H1 (cell line): ENCODE data around the gene MARK3. TPM values are rescaled to one million over a fixed set of nuclear protein-coding genes. Genes with fewer than 3 reads are reported as not detected.
A peak's percentile ranks its signal among the peaks of the same experiment; 100 is the strongest.

ENCODE experiments used
- CTCF ChIA-PET: fragments of 300-600 bp; sonication (Branson Sonifier 250); formaldehyde crosslinking; loops from one replicate; lab custom pipeline; 2021; ENCODE audit not compliant: partially characterized antibody; lab: Charles Lee
- POLR2A ChIA-PET: fragments of 300-600 bp; sonication (Branson Sonifier 250); formaldehyde crosslinking; loops from one replicate; lab custom pipeline; 2021; ENCODE audit warnings: inconsistent platforms; ENCODE audit not compliant: partially characterized antibody; lab: Charles Lee
- DNase-seq, 2 experiments: peaks; one replicate each; pipeline versions ENCODE4 v3.0.0 to v3.0.0-alpha.2; 2010 to 2022; ENCODE audit warnings: low spot score in 2 of 2, low read depth in 1 of 2, mixed read lengths in 1 of 2
- FAIRE-seq: peaks from 2 replicates; lab custom pipeline; 2011; peaks lifted over from hg19 to GRCh38; lab: Jason Lieb, UNC
- H2AFZ ChIP-seq: 2 replicates; pipeline ENCODE4 v1.8.1; 2012; ENCODE audit warnings: low read length, inconsistent platforms
- H2AK5ac ChIP-seq: 2 replicates; pipeline ENCODE4 v1.6.1; 2013; ENCODE audit warnings: low read depth, low read length
- H2BK120ac ChIP-seq: replicated peaks from 2 replicates; pipeline ENCODE3; 2013; ENCODE audit warnings: low read depth, low read length, inconsistent platforms
- H2BK12ac ChIP-seq: 2 replicates; pipeline ENCODE4 v1.6.1; 2013; ENCODE audit warnings: low read depth, low read length
- H2BK15ac ChIP-seq: 2 replicates; pipeline ENCODE4 v1.6.1; 2013; ENCODE audit warnings: low read length
- H2BK20ac ChIP-seq: 2 replicates; pipeline ENCODE4 v1.6.1; 2013; ENCODE audit warnings: low read length
- H2BK5ac ChIP-seq: 2 replicates; pipeline ENCODE4 v1.6.1; 2013; ENCODE audit warnings: low read depth, low read length
- H3K14ac ChIP-seq: 2 replicates; pipeline ENCODE4 v1.6.1; 2013; ENCODE audit warnings: inconsistent platforms; ENCODE audit not compliant: insufficient read length
- H3K18ac ChIP-seq: 2 replicates; pipeline ENCODE4 v1.6.1; 2013; ENCODE audit warnings: low read length; ENCODE audit errors: extremely low read depth
- H3K23ac ChIP-seq: 2 replicates; pipeline ENCODE4 v1.6.1; 2013; ENCODE audit warnings: inconsistent platforms; ENCODE audit not compliant: insufficient read length
- H3K23me2 ChIP-seq: 2 replicates; pipeline ENCODE4 v1.6.1; 2013; ENCODE audit warnings: low read depth, low read length
- H3K27ac ChIP-seq: 2 replicates; pipeline ENCODE4 v1.6.1; 2011; ENCODE audit warnings: low read depth, low read length, inconsistent platforms
- H3K27me3 ChIP-seq, 4 experiments: replicated peaks in 1 of 4; 1 replicate in 1 of 4; 2 replicates in 3 of 4; pipeline versions ENCODE4 v1.6.1 to v1.8.1; 2011 to 2013; ENCODE audit warnings: low read length in 3 of 4, mild to moderate bottlenecking in 3 of 4, inconsistent platforms in 2 of 4, mixed read lengths in 2 of 4, moderate library complexity in 1 of 4; ENCODE audit not compliant: control insufficient read depth in 3 of 4, insufficient read depth in 3 of 4; ENCODE audit errors: extremely low read depth in 1 of 4
- H3K36me3 ChIP-seq, 4 experiments: 2 replicates each; pipeline versions ENCODE4 v1.6.1 to v1.8.1; 2011 to 2013; ENCODE audit warnings: mild to moderate bottlenecking in 4 of 4, low read length in 3 of 4, moderate library complexity in 2 of 4, control low read depth in 1 of 4, inconsistent platforms in 1 of 4; ENCODE audit not compliant: insufficient read depth in 4 of 4, control insufficient read depth in 2 of 4
- H3K4ac ChIP-seq: replicated peaks from 2 replicates; pipeline ENCODE3; 2013; ENCODE audit warnings: low read length, low read depth, mixed read lengths, inconsistent platforms; ENCODE audit not compliant: insufficient read length
- H3K4me1 ChIP-seq, 4 experiments: replicated peaks in 1 of 4; 1 replicate in 1 of 4; 2 replicates in 3 of 4; pipeline versions ENCODE4 v1.6.1 to v1.8.1; 2011 to 2013; ENCODE audit warnings: low read length in 3 of 4, inconsistent platforms in 2 of 4, mixed read lengths in 1 of 4; ENCODE audit not compliant: insufficient read depth in 4 of 4, control insufficient read depth in 3 of 4
- H3K4me2 ChIP-seq, 2 experiments: 2 replicates each; pipeline versions ENCODE4 v1.6.1 to v1.8.1; 2011 to 2013; ENCODE audit warnings: low read depth in 2 of 2, low read length in 2 of 2, control low read depth in 1 of 2, inconsistent platforms in 1 of 2, mild to moderate bottlenecking in 1 of 2; ENCODE audit not compliant: insufficient read depth in 1 of 2
- H3K4me3 ChIP-seq, 4 experiments: fragments of 200-600, 300-600 bp in 1 of 4; sonication (generic), shearing (Covaris generic), sonication (Bioruptor Twin) in 1 of 4; 2 replicates each; pipeline versions ENCODE4 v1.5.1 to v1.8.1; 2011 to 2016; ENCODE audit warnings: low read length in 4 of 4, low read depth in 3 of 4, control low read depth in 2 of 4, inconsistent platforms in 2 of 4, mild to moderate bottlenecking in 2 of 4, mixed read lengths in 1 of 4, moderate library complexity in 1 of 4; ENCODE audit not compliant: insufficient read depth in 2 of 4; ENCODE audit errors: extremely low read depth in 1 of 4
- H3K56ac ChIP-seq: replicated peaks from 2 replicates; pipeline ENCODE3; 2013; ENCODE audit warnings: low read depth, mild to moderate bottlenecking, mixed read lengths, low read length, inconsistent platforms; ENCODE audit not compliant: insufficient read length
- H3K79me1 ChIP-seq: 2 replicates; pipeline ENCODE4 v1.6.1; 2013; ENCODE audit warnings: low read depth, low read length, control low read depth
- H3K79me2 ChIP-seq, 2 experiments: 2 replicates each; pipeline versions ENCODE4 v1.6.1 to v1.8.1; 2012 to 2013; ENCODE audit warnings: low read length in 2 of 2, mild to moderate bottlenecking in 2 of 2, inconsistent platforms in 1 of 2; ENCODE audit not compliant: insufficient read depth in 2 of 2, control insufficient read depth in 1 of 2
- H3K9ac ChIP-seq, 4 experiments: replicated peaks in 1 of 4; 1 replicate in 1 of 4; 2 replicates in 3 of 4; pipeline versions ENCODE4 v1.6.1 to v1.8.1; 2011 to 2013; ENCODE audit warnings: low read depth in 3 of 4, low read length in 3 of 4, control low read depth in 2 of 4, mild to moderate bottlenecking in 2 of 4, moderate library complexity in 2 of 4, inconsistent platforms in 1 of 4; ENCODE audit errors: extremely low read depth in 1 of 4
- H3K9me3 ChIP-seq, 2 experiments: 2 replicates each; pipeline versions ENCODE4 v1.6.1 to v1.8.1; 2012 to 2013; ENCODE audit warnings: mild to moderate bottlenecking in 2 of 2, moderate library complexity in 2 of 2, control low read depth in 1 of 2, inconsistent platforms in 1 of 2, low read depth in 1 of 2, low read length in 1 of 2, mixed read lengths in 1 of 2; ENCODE audit not compliant: insufficient read depth in 2 of 2
- H4K20me1 ChIP-seq, 2 experiments: replicated peaks in 1 of 2; 2 replicates each; pipeline versions ENCODE3 to v1.8.1; 2011 to 2013; ENCODE audit warnings: inconsistent platforms in 2 of 2, low read length in 2 of 2, mild to moderate bottlenecking in 1 of 2; ENCODE audit not compliant: insufficient read depth in 2 of 2, control insufficient read depth in 1 of 2
- H4K5ac ChIP-seq: 2 replicates; pipeline ENCODE4 v1.6.1; 2013; ENCODE audit warnings: low read length, low read depth, mixed read lengths, inconsistent platforms; ENCODE audit not compliant: insufficient read length
- H4K8ac ChIP-seq: 2 replicates; pipeline ENCODE4 v1.8.0; 2013; ENCODE audit warnings: mild to moderate bottlenecking, moderate library complexity, low read length, inconsistent platforms; ENCODE audit not compliant: insufficient read depth; ENCODE audit errors: extremely low read depth
- H4K91ac ChIP-seq: replicated peaks from 2 replicates; pipeline ENCODE3; 2013; ENCODE audit warnings: low read length, mixed read lengths, inconsistent platforms; ENCODE audit not compliant: insufficient read length
- PHF8 ChIP-seq: fragments of 200-600 bp; sonication (generic); conservative IDR thresholded peaks from 2 replicates; pipeline ENCODE4 v1.7.1; 2012; ENCODE audit warnings: low read depth, mild to moderate bottlenecking, inconsistent platforms, low read length, moderate library complexity
- RFX5 ChIP-seq: IDR thresholded peaks from 2 replicates; pipeline ENCODE4 v1.6.1; 2011; ENCODE audit warnings: low read depth, low read length, improper control_type of control experiment, borderline replicate concordance
- RNF2 ChIP-seq: fragments of 200-900, 300-1000 bp; sonication (generic); IDR thresholded peaks from 2 replicates; pipeline ENCODE4 v1.7.1; 2016; ENCODE audit warnings: borderline replicate concordance, low read depth, mild to moderate bottlenecking, antibody characterized with exemption, low read length; ENCODE audit not compliant: poor library complexity, severe bottlenecking; ENCODE audit errors: missing control alignments
- SP4 ChIP-seq: IDR thresholded peaks from 2 replicates; pipeline ENCODE4 v1.6.1; 2012; ENCODE audit warnings: low read length, inconsistent platforms
- SRF ChIP-seq: IDR thresholded peaks from 2 replicates; pipeline ENCODE4 v1.6.1; 2011; ENCODE audit warnings: mild to moderate bottlenecking, low read depth, low read length, moderate library complexity
- TEAD4 ChIP-seq: IDR thresholded peaks from 2 replicates; pipeline ENCODE4 v1.6.1; 2012; ENCODE audit warnings: low read depth, low read length, inconsistent platforms, mixed read lengths
- WGBS, 2 experiments: shearing (Covaris generic) in 1 of 2; methylation state at CpG; one replicate each; pipeline versions ENCODE4 v1.1.6 to v1.1.7; 2013 to 2015; ENCODE audit warnings: low lambda C conversion rate in 2 of 2, mixed read lengths in 2 of 2, inconsistent platforms in 1 of 2, low coverage in 1 of 2, missing lambda C conversion rate in 1 of 2; ENCODE audit not compliant: insufficient replicate concordance in 2 of 2, insufficient coverage in 1 of 2, insufficient read length in 1 of 2; ENCODE audit errors: extremely low coverage in 1 of 2, missing lambda C conversion rate in 1 of 2; 5-methylcytosine and 5-hydroxymethylcytosine counted together
- polyA plus RNA-seq, 7 experiments: library from polyadenylated mRNA; depleted of rRNA in 3 of 7; stranded (reverse) in 5 of 7; unstranded in 2 of 7; fragments of >200 nt in 5 of 7; fragments of 200-250 nt in 2 of 7; gene quantifications; 1 replicate in 5 of 7; 2 replicates in 1 of 7; 4 replicates in 1 of 7; pipeline versions ENCODE4 v1.2.1 to v1.2.3, GENCODE V29; 2011 to 2013; ENCODE audit warnings: missing spikeins in 2 of 7, mixed read lengths in 2 of 7
- total RNA-seq: library from RNA; stranded (reverse); fragmentation: NEBNext Ultra II Directional; extraction: Animal tissue kit (Norgen Biotek cat#: 25700); gene quantifications from 2 replicates; pipeline ENCODE4 v1.2.1, GENCODE V29; 2021

Gene MARK3
- total and polyA plus RNA-seq, 2 of the 8 experiments (the other 6 are each of a cell fraction or from before 2014, with no cell fraction given) = 39.4 to 76.9 TPM

GRCh38 chr14:103353362-103353761, 31.9 kb upstream of the MARK3 start:
- H3K14ac ChIP-seq = no peak overlapping the region
- 91% methylated on average over 7 of the region's 7 CpGs; no CpG with 5 or more reads in 1 of the 2 experiments for WGBS, 2 experiments
- H2BK5ac ChIP-seq = no peak overlapping the region
- H3K79me1 ChIP-seq = no peaks in the 10 kb centered on the region
- no peak overlapping the region for H4K91ac ChIP-seq
- H3K4me1 ChIP-seq = peaks cover 3 to 13% (median 3%) of the 10 kb centered on the region in 4 experiments; a peak in 6 of 7 replicates
- no peaks in the 10 kb centered on the region for H3K27me3 ChIP-seq
- no peak overlapping the region for H3K9ac ChIP-seq
- no peak overlapping the region for H4K8ac ChIP-seq
- no peaks in the 10 kb centered on the region for H3K36me3 ChIP-seq
- H2BK12ac ChIP-seq = peak overlapping the region; percentile 35; the same call in 1 of the 2 replicates
- peaks cover 0 to 2% of the 10 kb centered on the region in 2 experiments for H4K20me1 ChIP-seq
- H3K4me2 ChIP-seq = no peak overlapping the region
- no peak overlapping the region for H3K23ac ChIP-seq
- H2BK15ac ChIP-seq = no peak overlapping the region
- H3K79me2 ChIP-seq = no peaks in the 10 kb centered on the region
- FAIRE-seq = no peak
- H4K5ac ChIP-seq = no peak overlapping the region
- H3K56ac ChIP-seq = no peak overlapping the region
- DNase-seq = no peak
- no peak overlapping the region for H2AFZ ChIP-seq
- H3K9me3 ChIP-seq = no peaks in the 10 kb centered on the region
- H2BK20ac ChIP-seq = no peak overlapping the region
- ChIA-PET POLR2A (interaction anchor here (2.2 to 8.7 kb wide), 2 partner anchors 11 to 19 kb away, joined by 20 to 132 read pairs; partner anchors contain the start of gene EIF5), CTCF (interaction anchor here (0.6 to 1.1 kb wide), 2 partner anchors 37 to 41 kb away, joined by 3 to 5 read pairs; no protein-coding TSS in a partner anchor)
- no peak overlapping the region for H3K4ac ChIP-seq
- peak overlapping the region; percentile 38; the same call in 1 of the 2 replicates for H3K18ac ChIP-seq
- no peak overlapping the region for H3K27ac ChIP-seq
- H2BK120ac ChIP-seq = no peak overlapping the region
- H2AK5ac ChIP-seq = no peak overlapping the region
- no peak overlapping the region for H3K4me3 ChIP-seq
- no peaks in the 10 kb centered on the region for H3K23me2 ChIP-seq
- TF ChIP-seq TEAD4 (no peak), PHF8 (no peak), SP4 (no peak), SRF (no peak), RNF2 (no peak), RFX5 (no peak)
